ENCODE results near the gene EXOSC3. TPM values are rescaled to one million over a fixed set of nuclear protein-coding genes. Genes with fewer than 3 reads are reported as not detected.

The EXOSC3 gene
- total and polyA plus RNA-seq, 2 of the 13 experiments (the other 11 are each of a cell fraction or from before 2014, with no cell fraction given), result 17.5 to 68.7 TPM

DNA sequence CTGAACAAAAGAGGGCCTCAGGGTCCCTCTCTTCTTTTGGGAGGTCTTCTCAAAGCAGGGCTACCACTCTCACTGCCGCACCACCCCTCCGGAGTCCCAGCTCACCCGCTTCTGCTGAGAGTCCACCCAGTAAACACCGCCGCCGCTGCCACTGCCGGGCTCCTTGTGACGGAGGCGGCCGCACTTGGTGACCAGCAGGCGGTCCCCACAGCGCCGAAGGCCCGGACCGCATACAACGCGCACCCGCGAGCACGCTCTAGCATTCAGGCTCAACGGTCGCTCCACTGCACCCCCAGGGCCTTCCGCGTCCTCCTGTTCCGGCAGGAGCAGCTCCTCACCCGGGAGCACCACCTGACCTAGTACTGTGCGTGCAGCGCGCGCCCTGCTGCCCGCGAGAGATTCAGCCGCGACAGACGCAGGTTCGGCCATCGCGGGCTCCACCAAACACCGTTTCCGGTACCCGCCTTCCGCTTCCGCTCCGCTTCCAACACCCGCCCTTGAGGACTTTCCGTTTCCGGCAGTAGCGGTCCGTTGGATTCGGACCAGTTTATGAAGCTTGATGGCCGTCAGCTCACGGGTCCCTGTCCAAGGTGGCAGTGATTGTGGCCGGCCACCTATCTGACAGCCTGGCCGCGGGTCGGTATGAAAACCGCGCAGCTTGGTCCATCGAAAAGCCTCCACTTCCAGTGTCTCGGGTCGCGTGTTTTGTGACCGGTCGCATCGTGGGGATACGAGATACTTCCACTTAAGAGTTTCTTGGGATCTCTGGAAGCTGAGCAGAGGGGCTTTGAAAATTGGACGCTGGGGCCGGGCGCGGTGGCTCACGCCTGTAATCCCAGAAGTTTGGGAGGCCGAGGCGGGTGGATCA, at the start of gene EXOSC3 (continued):
- TF ChIP-seq NR2F1 (CRISPR knock-in tag; IDR thresholded peaks at IDR 0.05) (no peak), ZNF672 (CRISPR knock-in tag; IDR thresholded peaks at IDR 0.05) (no peak), ZNF317 (CRISPR knock-in tag; IDR thresholded peaks at IDR 0.05) (peak; percentile 81), CBX2 (IDR thresholded peaks at IDR 0.05; ENCODE audit: low read depth, low read length) (no peak), CBX2 (CRISPR knock-in tag; IDR thresholded peaks at IDR 0.05; ENCODE audit: low read depth) (no peak), ATF7-NPFF (CRISPR knock-in tag; IDR thresholded peaks at IDR 0.05; ENCODE audit: low read depth) (peak; percentile 26; the same call in 1 of the 2 replicates), NR3C1 (CRISPR knock-in tag; IDR thresholded peaks at IDR 0.05) (no peak), SOX13 (IDR thresholded peaks at IDR 0.05) (no peak), SOX13 (CRISPR knock-in tag; conservative IDR thresholded peaks at IDR 0.05 in 1 of 2, IDR thresholded peaks at IDR 0.05 in 1 of 2) (peak in 1 of 2 experiments; percentile 29; a peak in 1 of 4 replicates), MXD4 (CRISPR knock-in tag; IDR thresholded peaks at IDR 0.05) (peak; percentile 56; the same call in 1 of the 2 replicates), KDM2A (CRISPR knock-in tag; IDR thresholded peaks at IDR 0.05; ENCODE audit: borderline replicate concordance, low read depth) (peak; percentile 98), REPIN1 (CRISPR knock-in tag; IDR thresholded peaks at IDR 0.05; ENCODE audit: borderline replicate concordance, low read depth) (peak; percentile 79; the same call in 1 of the 2 replicates), RAD21 (CRISPR knock-in tag; IDR thresholded peaks at IDR 0.05) (no peak; the same call in 1 of the 2 replicates), YEATS4 (CRISPR knock-in tag; IDR thresholded peaks at IDR 0.05; ENCODE audit: borderline replicate concordance) (peak; percentile 89), ZNF263 (CRISPR knock-in tag; IDR thresholded peaks at IDR 0.05) (peak; percentile 99), ZNF235 (CRISPR knock-in tag; IDR thresholded peaks at IDR 0.05; ENCODE audit: borderline replicate concordance) (no peak), TBX3 (IDR thresholded peaks at IDR 0.05; ENCODE audit: borderline replicate concordance) (no peak)
- TF ChIP-seq, protein P1, sequence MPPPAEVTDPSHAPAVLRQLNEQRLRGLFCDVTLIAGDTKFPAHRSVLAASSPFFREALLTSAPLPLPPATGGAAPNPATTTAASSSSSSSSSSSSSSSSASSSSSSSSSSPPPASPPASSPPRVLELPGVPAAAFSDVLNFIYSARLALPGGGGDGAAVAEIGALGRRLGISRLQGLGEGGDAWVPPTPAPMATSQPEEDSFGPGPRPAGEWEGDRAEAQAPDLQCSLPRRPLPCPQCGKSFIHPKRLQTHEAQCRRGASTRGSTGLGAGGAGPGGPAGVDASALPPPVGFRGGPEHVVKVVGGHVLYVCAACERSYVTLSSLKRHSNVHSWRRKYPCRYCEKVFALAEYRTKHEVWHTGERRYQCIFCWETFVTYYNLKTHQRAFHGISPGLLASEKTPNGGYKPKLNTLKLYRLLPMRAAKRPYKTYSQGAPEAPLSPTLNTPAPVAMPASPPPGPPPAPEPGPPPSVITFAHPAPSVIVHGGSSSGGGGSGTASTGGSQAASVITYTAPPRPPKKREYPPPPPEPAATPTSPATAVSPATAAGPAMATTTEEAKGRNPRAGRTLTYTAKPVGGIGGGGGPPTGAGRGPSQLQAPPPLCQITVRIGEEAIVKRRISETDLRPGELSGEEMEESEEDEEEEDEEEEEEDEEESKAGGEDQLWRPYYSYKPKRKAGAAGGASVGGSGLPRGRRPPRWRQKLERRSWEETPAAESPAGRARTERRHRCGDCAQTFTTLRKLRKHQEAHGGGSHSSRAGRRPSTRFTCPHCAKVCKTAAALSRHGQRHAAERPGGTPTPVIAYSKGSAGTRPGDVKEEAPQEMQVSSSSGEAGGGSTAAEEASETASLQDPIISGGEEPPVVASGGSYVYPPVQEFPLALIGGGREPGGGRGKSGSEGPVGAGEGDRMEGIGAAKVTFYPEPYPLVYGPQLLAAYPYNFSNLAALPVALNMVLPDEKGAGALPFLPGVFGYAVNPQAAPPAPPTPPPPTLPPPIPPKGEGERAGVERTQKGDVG (CRISPR knock-in tag; IDR thresholded peaks at IDR 0.05; ENCODE audit: borderline replicate concordance), result peak; percentile 92
- TF ChIP-seq, protein P2, sequence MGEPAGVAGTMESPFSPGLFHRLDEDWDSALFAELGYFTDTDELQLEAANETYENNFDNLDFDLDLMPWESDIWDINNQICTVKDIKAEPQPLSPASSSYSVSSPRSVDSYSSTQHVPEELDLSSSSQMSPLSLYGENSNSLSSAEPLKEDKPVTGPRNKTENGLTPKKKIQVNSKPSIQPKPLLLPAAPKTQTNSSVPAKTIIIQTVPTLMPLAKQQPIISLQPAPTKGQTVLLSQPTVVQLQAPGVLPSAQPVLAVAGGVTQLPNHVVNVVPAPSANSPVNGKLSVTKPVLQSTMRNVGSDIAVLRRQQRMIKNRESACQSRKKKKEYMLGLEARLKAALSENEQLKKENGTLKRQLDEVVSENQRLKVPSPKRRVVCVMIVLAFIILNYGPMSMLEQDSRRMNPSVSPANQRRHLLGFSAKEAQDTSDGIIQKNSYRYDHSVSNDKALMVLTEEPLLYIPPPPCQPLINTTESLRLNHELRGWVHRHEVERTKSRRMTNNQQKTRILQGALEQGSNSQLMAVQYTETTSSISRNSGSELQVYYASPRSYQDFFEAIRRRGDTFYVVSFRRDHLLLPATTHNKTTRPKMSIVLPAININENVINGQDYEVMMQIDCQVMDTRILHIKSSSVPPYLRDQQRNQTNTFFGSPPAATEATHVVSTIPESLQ (CRISPR knock-in tag; conservative IDR thresholded peaks at IDR 0.05), result no peak
- TF ChIP-seq, protein P3, sequence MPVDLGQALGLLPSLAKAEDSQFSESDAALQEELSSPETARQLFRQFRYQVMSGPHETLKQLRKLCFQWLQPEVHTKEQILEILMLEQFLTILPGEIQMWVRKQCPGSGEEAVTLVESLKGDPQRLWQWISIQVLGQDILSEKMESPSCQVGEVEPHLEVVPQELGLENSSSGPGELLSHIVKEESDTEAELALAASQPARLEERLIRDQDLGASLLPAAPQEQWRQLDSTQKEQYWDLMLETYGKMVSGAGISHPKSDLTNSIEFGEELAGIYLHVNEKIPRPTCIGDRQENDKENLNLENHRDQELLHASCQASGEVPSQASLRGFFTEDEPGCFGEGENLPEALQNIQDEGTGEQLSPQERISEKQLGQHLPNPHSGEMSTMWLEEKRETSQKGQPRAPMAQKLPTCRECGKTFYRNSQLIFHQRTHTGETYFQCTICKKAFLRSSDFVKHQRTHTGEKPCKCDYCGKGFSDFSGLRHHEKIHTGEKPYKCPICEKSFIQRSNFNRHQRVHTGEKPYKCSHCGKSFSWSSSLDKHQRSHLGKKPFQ (CRISPR knock-in tag; IDR thresholded peaks at IDR 0.05; ENCODE audit: insufficient replicate concordance), result peak; percentile 25
- TF ChIP-seq, protein P4, sequence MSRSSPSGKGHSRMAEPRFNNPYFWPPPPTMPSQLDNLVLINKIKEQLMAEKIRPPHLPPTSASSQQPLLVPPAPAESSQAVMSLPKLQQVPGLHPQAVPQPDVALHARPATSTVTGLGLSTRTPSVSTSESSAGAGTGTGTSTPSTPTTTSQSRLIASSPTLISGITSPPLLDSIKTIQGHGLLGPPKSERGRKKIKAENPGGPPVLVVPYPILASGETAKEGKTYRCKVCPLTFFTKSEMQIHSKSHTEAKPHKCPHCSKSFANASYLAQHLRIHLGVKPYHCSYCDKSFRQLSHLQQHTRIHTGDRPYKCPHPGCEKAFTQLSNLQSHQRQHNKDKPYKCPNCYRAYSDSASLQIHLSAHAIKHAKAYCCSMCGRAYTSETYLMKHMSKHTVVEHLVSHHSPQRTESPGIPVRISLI (CRISPR knock-in tag; IDR thresholded peaks at IDR 0.05; ENCODE audit: borderline replicate concordance), result peak; percentile 57; the same call in 1 of the 2 replicates
